Gastrocnemius medialis (tissue), 4 donors: Measurements from ENCODE around the gene ZEB2.

Source experiments
- CTCF ChIP-seq, 5 experiments: fragments of 450-650 bp in 3 of 5; fragments of 200-600 bp in 2 of 5; sonication (generic) in 2 of 5; IDR thresholded peaks in 4 of 5; conservative IDR thresholded peaks in 1 of 5; 1 replicate in 4 of 5; 2 replicates in 1 of 5; pipeline ENCODE4 v1.5.1; 2016 to 2019; ENCODE audit warnings: antibody characterized with exemption in 5 of 5, mild to moderate bottlenecking in 3 of 5, moderate library complexity in 3 of 5
- POLR2A ChIP-seq, 2 donors: fragments of 450-650 bp; IDR thresholded peaks; one replicate each; pipeline ENCODE4 v1.6.1; 2017; ENCODE audit warnings: antibody characterized with exemption in 2 of 2, mild to moderate bottlenecking in 2 of 2, moderate library complexity in 2 of 2

GRCh38 chr2:144346229-144346628 lies 173.7 kb downstream of the ZEB2 start:
- TF ChIP-seq POLR2A (IDR thresholded peaks at IDR 0.05), result no peak
- no peak for TF ChIP-seq CTCF (IDR thresholded peaks at IDR 0.05 in 4 of 5, conservative IDR thresholded peaks at IDR 0.05 in 1 of 5)
